ENCODE data around the gene SLFN11.
"Not testable (repeated sequence)": the region's sequence is repeated elsewhere in the genome, so short reads cannot be mapped to it uniquely, and the experiment has no call there.

- TF ChIP-seq POLR2AphosphoS5 (IDR thresholded peaks at IDR 0.05; ENCODE audit: low read depth); EZH2phosphoT487 (IDR thresholded peaks at IDR 0.05; ENCODE audit: unreplicated experiment); REST (IDR thresholded peaks at IDR 0.05; ENCODE audit: unreplicated experiment); JUNB (IDR thresholded peaks at IDR 0.05; ENCODE audit: unreplicated experiment); ZNF331 (CRISPR knock-in tag; IDR thresholded peaks at IDR 0.05; ENCODE audit: low read depth); ETS1 (IDR thresholded peaks at IDR 0.05); ZNF114 (CRISPR knock-in tag; IDR thresholded peaks at IDR 0.05); EZH2 (IDR thresholded peaks at IDR 0.05; ENCODE audit: low read depth, unreplicated experiment); CREB1 (CRISPR knock-in tag; IDR thresholded peaks at IDR 0.05; ENCODE audit: low read depth); STAT1 (IDR thresholded peaks at IDR 0.05; ENCODE audit: unreplicated experiment); NANOG (IDR thresholded peaks at IDR 0.05; ENCODE audit: borderline replicate concordance); ZNF462 (CRISPR knock-in tag; IDR thresholded peaks at IDR 0.05): not testable (repeated sequence)
- TF ChIP-seq, protein P1, sequence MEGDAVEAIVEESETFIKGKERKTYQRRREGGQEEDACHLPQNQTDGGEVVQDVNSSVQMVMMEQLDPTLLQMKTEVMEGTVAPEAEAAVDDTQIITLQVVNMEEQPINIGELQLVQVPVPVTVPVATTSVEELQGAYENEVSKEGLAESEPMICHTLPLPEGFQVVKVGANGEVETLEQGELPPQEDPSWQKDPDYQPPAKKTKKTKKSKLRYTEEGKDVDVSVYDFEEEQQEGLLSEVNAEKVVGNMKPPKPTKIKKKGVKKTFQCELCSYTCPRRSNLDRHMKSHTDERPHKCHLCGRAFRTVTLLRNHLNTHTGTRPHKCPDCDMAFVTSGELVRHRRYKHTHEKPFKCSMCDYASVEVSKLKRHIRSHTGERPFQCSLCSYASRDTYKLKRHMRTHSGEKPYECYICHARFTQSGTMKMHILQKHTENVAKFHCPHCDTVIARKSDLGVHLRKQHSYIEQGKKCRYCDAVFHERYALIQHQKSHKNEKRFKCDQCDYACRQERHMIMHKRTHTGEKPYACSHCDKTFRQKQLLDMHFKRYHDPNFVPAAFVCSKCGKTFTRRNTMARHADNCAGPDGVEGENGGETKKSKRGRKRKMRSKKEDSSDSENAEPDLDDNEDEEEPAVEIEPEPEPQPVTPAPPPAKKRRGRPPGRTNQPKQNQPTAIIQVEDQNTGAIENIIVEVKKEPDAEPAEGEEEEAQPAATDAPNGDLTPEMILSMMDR (conservative IDR thresholded peaks at IDR 0.05; ENCODE audit: low read depth in 2 of 2) = not testable (repeated sequence)
These were observed 64.1 kb downstream of the SLFN11 start for GRCh38 chr17:35309345-35309744.

Data from GM23338 (cell line).